ENCODE results near the gene CTAGE9. TPM values are rescaled to one million over a fixed set of nuclear protein-coding genes. Genes with fewer than 3 reads are reported as not detected.
"Not testable (repeated sequence)": the region's sequence is repeated elsewhere in the genome, so short reads cannot be mapped to it uniquely, and the experiment has no call there.

The CTAGE9 gene
- total RNA-seq, 4 donors from 2014 or later, result not detected

- no peaks in the 10 kb centered on the region for H3K36me3 ChIP-seq
- H3K4me3 ChIP-seq, result no peak overlapping the region
- ATAC-seq (no peak), DNase-seq (no peak)
- no peaks in the 10 kb centered on the region for H3K27me3 ChIP-seq
- in situ Hi-C loops (cut with MboI; ENCODE audit: low sequenced_read_pairs in 4 of 4), result no loop called here
- TF ChIP-seq POLR2A (IDR thresholded peaks at IDR 0.05) (no peak), CTCF (IDR thresholded peaks at IDR 0.05 in 4 of 5, conservative IDR thresholded peaks at IDR 0.05 in 1 of 5) (no peak)
- no peaks in the 10 kb centered on the region for H3K9me3 ChIP-seq
- H3K27ac ChIP-seq, result no peak overlapping the region
- no peaks in the 10 kb centered on the region for H3K4me1 ChIP-seq
- intact Hi-C loops (cut with DNase I; ENCODE audit: low total_unique reads), result no loop called here
These were observed 13.3 kb upstream of the CTAGE9 start for GRCh38 chr6:131724114-131724513.

- no peaks in the 10 kb centered on the region for H3K9me3 ChIP-seq
- no peak overlapping the region for H3K4me3 ChIP-seq
- in situ Hi-C loops (cut with MboI; ENCODE audit: low sequenced_read_pairs in 4 of 4) (no loop called here), intact Hi-C loops (cut with DNase I; ENCODE audit: low total_unique reads) (no loop called here)
- DNase-seq (no peak), ATAC-seq (no peak)
- H3K27ac ChIP-seq, result no peak overlapping the region
- no peaks in the 10 kb centered on the region for H3K4me1 ChIP-seq
- TF ChIP-seq POLR2A (IDR thresholded peaks at IDR 0.05) (no peak), CTCF (IDR thresholded peaks at IDR 0.05 in 4 of 5, conservative IDR thresholded peaks at IDR 0.05 in 1 of 5) (no peak)
- no peaks in the 10 kb centered on the region for H3K36me3 ChIP-seq
- H3K27me3 ChIP-seq, result no peaks in the 10 kb centered on the region
These were observed 10.3 kb upstream of the CTAGE9 start for GRCh38 chr6:131721161-131721560.

GRCh38 chr6:131717836-131718542 lies 7.2 kb upstream of the CTAGE9 start:
- intact Hi-C loops (cut with DNase I; ENCODE audit: low total_unique reads) (no loop called here), in situ Hi-C loops (cut with MboI; ENCODE audit: low sequenced_read_pairs in 4 of 4) (no loop called here)
- Histone ChIP-seq H3K9me3 (no peaks in the 10 kb centered on the region), H3K27ac (no peak overlapping the region), H3K4me1 (no peaks in the 10 kb centered on the region), H3K27me3 (no peaks in the 10 kb centered on the region), H3K36me3 (no peaks in the 10 kb centered on the region), H3K4me3 (no peak overlapping the region)
- DNase-seq, result no peak
- no peak for ATAC-seq
- TF ChIP-seq POLR2A (IDR thresholded peaks at IDR 0.05), result no peak
- no peak for TF ChIP-seq CTCF (IDR thresholded peaks at IDR 0.05 in 4 of 5, conservative IDR thresholded peaks at IDR 0.05 in 1 of 5)

- intact Hi-C loops (cut with DNase I; ENCODE audit: low total_unique reads); H3K9me3 ChIP-seq; ATAC-seq; DNase-seq; H3K27me3 ChIP-seq; H3K27ac ChIP-seq; H3K36me3 ChIP-seq; in situ Hi-C loops (cut with MboI; ENCODE audit: low sequenced_read_pairs in 4 of 4); H3K4me1 ChIP-seq; H3K4me3 ChIP-seq: not testable (repeated sequence)
These were observed 4.8 kb upstream of the CTAGE9 start for GRCh38 chr6:131715567-131715966.

- H3K36me3 ChIP-seq; H3K27me3 ChIP-seq; H3K4me1 ChIP-seq; H3K4me3 ChIP-seq; intact Hi-C loops (cut with DNase I; ENCODE audit: low total_unique reads); ATAC-seq; H3K27ac ChIP-seq; in situ Hi-C loops (cut with MboI; ENCODE audit: low sequenced_read_pairs in 4 of 4); H3K9me3 ChIP-seq; DNase-seq: not testable (repeated sequence)
These were observed 6.9 kb downstream of the CTAGE9 start for GRCh38 chr6:131703905-131704304.

GRCh38 chr6:131700851-131701250 lies 10.0 kb downstream of the CTAGE9 start:
- H3K4me1 ChIP-seq; in situ Hi-C loops (cut with MboI; ENCODE audit: low sequenced_read_pairs in 4 of 4); H3K27ac ChIP-seq; H3K9me3 ChIP-seq; H3K36me3 ChIP-seq; intact Hi-C loops (cut with DNase I; ENCODE audit: low total_unique reads); H3K4me3 ChIP-seq; DNase-seq; H3K27me3 ChIP-seq; ATAC-seq: not testable (repeated sequence)

All from gastrocnemius medialis (tissue), 4 donors.